Mesenchymal stem cell (in vitro differentiated cells and primary cell): ENCODE data around the gene MEF2D.

Experiments used
- DNase-seq: peaks from one replicate; pipeline ENCODE4 v3.0.0-alpha.2; 2013
- H2AFZ ChIP-seq: one replicate; pipeline ENCODE4 v1.6.1; 2013; ENCODE audit warnings: low read depth, mild to moderate bottlenecking, control low read depth, inconsistent platforms, low read length, moderate library complexity
- H2AK5ac ChIP-seq: 2 replicates; pipeline ENCODE4 v1.6.1; 2013; ENCODE audit warnings: low read length, moderate library complexity, mild to moderate bottlenecking, inconsistent platforms; ENCODE audit not compliant: severe bottlenecking
- H2BK120ac ChIP-seq: one replicate; pipeline ENCODE4 v1.6.1; 2013; ENCODE audit warnings: low read depth, mild to moderate bottlenecking, inconsistent platforms, low read length, moderate library complexity
- H2BK12ac ChIP-seq, 2 experiments: one replicate each; pipeline ENCODE4 v1.6.1; 2013; ENCODE audit warnings: inconsistent platforms in 2 of 2, low read length in 2 of 2, mild to moderate bottlenecking in 2 of 2, moderate library complexity in 2 of 2, control low read depth in 1 of 2
- H2BK15ac ChIP-seq: one replicate; pipeline ENCODE4 v1.6.1; 2013; ENCODE audit warnings: mild to moderate bottlenecking, low read depth, inconsistent platforms; ENCODE audit not compliant: poor library complexity, severe bottlenecking
- H2BK5ac ChIP-seq: 2 replicates; pipeline ENCODE4 v1.6.1; 2013; ENCODE audit warnings: low read depth, mild to moderate bottlenecking, low read length, control low read depth, inconsistent platforms; ENCODE audit not compliant: poor library complexity, severe bottlenecking
- H3K14ac ChIP-seq, 2 experiments: one replicate each; pipeline ENCODE4 v1.6.1; 2013; ENCODE audit warnings: inconsistent platforms in 2 of 2, low read length in 2 of 2, control low read depth in 1 of 2, mild to moderate bottlenecking in 1 of 2, moderate library complexity in 1 of 2
- H3K18ac ChIP-seq, 2 experiments: one replicate each; pipeline ENCODE4 v1.6.1; 2013; ENCODE audit warnings: inconsistent platforms in 2 of 2, low read length in 2 of 2, control low read depth in 1 of 2, low read depth in 1 of 2, mild to moderate bottlenecking in 1 of 2
- H3K23ac ChIP-seq, 2 experiments: one replicate each; pipeline ENCODE4 v1.6.1; 2013; ENCODE audit warnings: inconsistent platforms in 2 of 2, low read length in 2 of 2, mild to moderate bottlenecking in 2 of 2, moderate library complexity in 2 of 2, control low read depth in 1 of 2
- H3K27ac ChIP-seq: 2 replicates; pipeline ENCODE4 v1.5.1; 2013; ENCODE audit warnings: mild to moderate bottlenecking, moderate library complexity, low read length, control low read depth, inconsistent platforms; ENCODE audit not compliant: poor library complexity, severe bottlenecking
- H3K27me3 ChIP-seq, 2 experiments: 2 replicates each; pipeline versions ENCODE4 v1.6.1 to v1.7.0; 2013; ENCODE audit warnings: low read length in 2 of 2, mild to moderate bottlenecking in 2 of 2, moderate library complexity in 2 of 2, control low read depth in 1 of 2, inconsistent platforms in 1 of 2; ENCODE audit not compliant: control insufficient read depth in 1 of 2, insufficient read depth in 1 of 2
- H3K36me3 ChIP-seq, 2 experiments: 2 replicates each; pipeline versions ENCODE4 v1.6.1 to v1.7.0; 2013; ENCODE audit warnings: low read length in 2 of 2, control low read depth in 1 of 2, inconsistent platforms in 1 of 2, low read depth in 1 of 2, mild to moderate bottlenecking in 1 of 2; ENCODE audit not compliant: insufficient read depth in 2 of 2, control insufficient read depth in 1 of 2
- H3K4ac ChIP-seq, 2 experiments: one replicate each; pipeline ENCODE4 v1.6.1; 2013; ENCODE audit warnings: inconsistent platforms in 2 of 2, low read length in 2 of 2, mild to moderate bottlenecking in 2 of 2, moderate library complexity in 2 of 2, control low read depth in 1 of 2, low read depth in 1 of 2
- H3K4me1 ChIP-seq: 2 replicates; pipeline ENCODE4 v1.6.1; 2013; ENCODE audit warnings: low read depth, low read length, control low read depth; ENCODE audit not compliant: control insufficient read depth, insufficient read depth
- H3K4me2 ChIP-seq: 2 replicates; pipeline ENCODE4 v1.6.1; 2013; ENCODE audit warnings: low read length, mild to moderate bottlenecking, inconsistent platforms; ENCODE audit not compliant: poor library complexity, severe bottlenecking
- H3K4me3 ChIP-seq, 2 experiments: 2 replicates each; pipeline versions ENCODE4 v1.5.1 to v1.7.0; 2013; ENCODE audit warnings: low read length in 2 of 2, mild to moderate bottlenecking in 2 of 2, control low read depth in 1 of 2, low read depth in 1 of 2; ENCODE audit not compliant: insufficient read depth in 1 of 2
- H3K79me1 ChIP-seq: replicated peaks from 2 replicates; pipeline ENCODE4 v1.6.1; 2013; ENCODE audit warnings: mild to moderate bottlenecking, control low read depth, low read length, inconsistent platforms; ENCODE audit not compliant: poor library complexity, severe bottlenecking
- H3K9ac ChIP-seq: 2 replicates; pipeline ENCODE4 v1.7.0; 2013; ENCODE audit warnings: mild to moderate bottlenecking, low read length, moderate library complexity
- H3K9me3 ChIP-seq: 2 replicates; pipeline ENCODE4 v1.7.0; 2013; ENCODE audit warnings: mild to moderate bottlenecking, low read length; ENCODE audit not compliant: control insufficient read depth
- H4K8ac ChIP-seq: one replicate; pipeline ENCODE4 v1.6.1; 2013; ENCODE audit warnings: inconsistent platforms, mild to moderate bottlenecking, low read length, moderate library complexity
- H4K91ac ChIP-seq: one replicate; pipeline ENCODE4 v1.6.1; 2013; ENCODE audit warnings: mild to moderate bottlenecking, low read length, inconsistent platforms
- WGBS: methylation state at CpG from one replicate; pipeline ENCODE4 v1.1.7; 2013; ENCODE audit warnings: mixed read lengths; 5-methylcytosine and 5-hydroxymethylcytosine counted together

Gene MEF2D

GRCh38 chr1:156460525-156460924 lies 40.0 kb downstream of the MEF2D start:
- Histone ChIP-seq H2AK5ac (no peak overlapping the region), H3K18ac (no peak overlapping the region), H3K4me2 (no peak overlapping the region), H2AFZ (no peak overlapping the region), H3K27me3 (no peaks in the 10 kb centered on the region), H3K23ac (no peak overlapping the region), H3K4me1 (peaks cover 8% of the 10 kb centered on the region), H2BK12ac (no peak overlapping the region), H4K91ac (no peak overlapping the region), H3K27ac (no peak overlapping the region), H2BK15ac (no peak overlapping the region), H3K79me1 (peaks cover 7% of the 10 kb centered on the region), H3K4ac (no peak overlapping the region), H3K4me3 (no peak overlapping the region), H2BK120ac (no peak overlapping the region), H2BK5ac (no peak overlapping the region), H3K36me3 (peaks cover 10 to 28% of the 10 kb centered on the region in 2 experiments), H3K9me3 (no peaks in the 10 kb centered on the region), H3K14ac (no peak overlapping the region), H3K9ac (no peak overlapping the region), H4K8ac (no peak overlapping the region)
- 76% methylated on average over 1 of the region's 1 CpG for WGBS
- no peak for DNase-seq

GRCh38 chr1:156458181-156458503 lies 42.4 kb downstream of the MEF2D start:
- H2AK5ac ChIP-seq, result peak overlapping the region; percentile 22
- WGBS, result 88% methylated on average over 3 of the region's 3 CpGs

GRCh38 chr1:156456625-156457465 lies 43.7 kb downstream of the MEF2D start:
- Histone ChIP-seq H3K27ac (peak overlapping the region; percentile 87), H3K23ac (peak overlapping the region in 1 of 2 experiments; percentile 16), H3K4me3 (peak overlapping the region; percentile 54 to 79), H3K4me2 (peak overlapping the region; percentile 97), H4K91ac (peak overlapping the region; percentile 95), H2BK5ac (peak overlapping the region; percentile 24), H3K18ac (peak overlapping the region; percentile 91 to 99), H3K79me1 (no peaks in the 10 kb centered on the region), H2BK120ac (peak overlapping the region; percentile 44), H3K27me3 (peaks cover 0 to 8% of the 10 kb centered on the region in 2 experiments), H2AFZ (peak overlapping the region; percentile 87), H3K4ac (peak overlapping the region; percentile 68 to 88), H4K8ac (peak overlapping the region; percentile 93), H2BK15ac (peak overlapping the region; percentile 36), H3K36me3 (peaks cover 4 to 5% of the 10 kb centered on the region in 2 experiments), H2BK12ac (peak overlapping the region; percentile 38 to 40), H3K14ac (peak overlapping the region in 1 of 2 experiments; percentile 37), H2AK5ac (no peak overlapping the region), H3K9me3 (no peaks in the 10 kb centered on the region), H3K9ac (peak overlapping the region; percentile 94), H3K4me1 (peaks cover 7% of the 10 kb centered on the region)
- DNase-seq, result peak; percentile 97
- 0% methylated on average over 55 of the region's 59 CpGs for WGBS

More at GRCh38 chr1:156458181-156458503, 42.4 kb downstream of the MEF2D start:
- Histone ChIP-seq H4K91ac (no peak overlapping the region), H3K4me2 (no peak overlapping the region), H3K27me3 (peaks cover 0 to 8% of the 10 kb centered on the region in 2 experiments), H2BK15ac (peak overlapping the region; percentile 56), H3K9me3 (no peaks in the 10 kb centered on the region), H2BK5ac (no peak overlapping the region), H3K14ac (no peak overlapping the region), H3K4me1 (peaks cover 7% of the 10 kb centered on the region), H2BK12ac (no peak overlapping the region), H3K23ac (no peak overlapping the region), H3K36me3 (peaks cover 4 to 14% of the 10 kb centered on the region in 2 experiments), H2BK120ac (no peak overlapping the region), H3K4me3 (no peak overlapping the region), H3K79me1 (peaks cover under 1% of the 10 kb centered on the region), H3K27ac (no peak overlapping the region), H3K18ac (no peak overlapping the region), H3K9ac (peak overlapping the region; percentile 76), H4K8ac (no peak overlapping the region), H2AFZ (no peak overlapping the region), H3K4ac (no peak overlapping the region)
- DNase-seq, result peak; percentile 82

GRCh38 chr1:156455362-156455761 lies 45.2 kb downstream of the MEF2D start:
- Histone ChIP-seq H3K79me1 (no peaks in the 10 kb centered on the region), H3K18ac (no peak overlapping the region), H3K4me2 (no peak overlapping the region), H2BK120ac (no peak overlapping the region), H2BK12ac (no peak overlapping the region), H4K91ac (no peak overlapping the region), H3K36me3 (no peaks in the 10 kb centered on the region), H3K4me1 (peaks cover 7% of the 10 kb centered on the region), H2BK5ac (no peak overlapping the region), H3K23ac (no peak overlapping the region), H3K4me3 (no peak overlapping the region), H3K9ac (no peak overlapping the region), H3K4ac (no peak overlapping the region), H2AK5ac (no peak overlapping the region), H3K14ac (no peak overlapping the region), H2AFZ (no peak overlapping the region), H3K9me3 (no peaks in the 10 kb centered on the region), H4K8ac (no peak overlapping the region), H3K27me3 (peaks cover 3 to 22% of the 10 kb centered on the region in 2 experiments), H2BK15ac (no peak overlapping the region), H3K27ac (no peak overlapping the region)
- DNase-seq, result no peak
- WGBS, result 90% methylated on average over 4 of the region's 7 CpGs
